ENCODE results near the gene SLC12A7. TPM values are rescaled to one million over a fixed set of nuclear protein-coding genes. Genes with fewer than 3 reads are reported as not detected.
"Not testable (repeated sequence)": the region's sequence is repeated elsewhere in the genome, so short reads cannot be mapped to it uniquely, and the experiment has no call there.

Gene SLC12A7
- total RNA-seq, 2 experiments from 2014 or later = 102 to 120 TPM

- H3K27me3 Mint-ChIP-seq = peaks cover 6% of the 10 kb centered on the region
- CTCF ChIA-PET = interaction anchor here (0.6 to 2.0 kb wide), 2 partner anchors 15 to 1040 kb away, joined by 4 read pairs; no protein-coding TSS in a partner anchor
- no peak overlapping the region for H3K27ac Mint-ChIP-seq
- DNase-seq = no peak
- peaks cover 2% of the 10 kb centered on the region for H3K4me1 Mint-ChIP-seq
- H3K4me3 Mint-ChIP-seq = no peak overlapping the region
- H3K36me3 Mint-ChIP-seq (ENCODE audit: low read depth) = no peaks in the 10 kb centered on the region
- no peaks in the 10 kb centered on the region for H3K9me3 Mint-ChIP-seq
- POLR2A ChIA-PET = no interaction called here
Observed at GRCh38 chr5:1129711-1130055, 17.8 kb upstream of the SLC12A7 start.

DNA sequence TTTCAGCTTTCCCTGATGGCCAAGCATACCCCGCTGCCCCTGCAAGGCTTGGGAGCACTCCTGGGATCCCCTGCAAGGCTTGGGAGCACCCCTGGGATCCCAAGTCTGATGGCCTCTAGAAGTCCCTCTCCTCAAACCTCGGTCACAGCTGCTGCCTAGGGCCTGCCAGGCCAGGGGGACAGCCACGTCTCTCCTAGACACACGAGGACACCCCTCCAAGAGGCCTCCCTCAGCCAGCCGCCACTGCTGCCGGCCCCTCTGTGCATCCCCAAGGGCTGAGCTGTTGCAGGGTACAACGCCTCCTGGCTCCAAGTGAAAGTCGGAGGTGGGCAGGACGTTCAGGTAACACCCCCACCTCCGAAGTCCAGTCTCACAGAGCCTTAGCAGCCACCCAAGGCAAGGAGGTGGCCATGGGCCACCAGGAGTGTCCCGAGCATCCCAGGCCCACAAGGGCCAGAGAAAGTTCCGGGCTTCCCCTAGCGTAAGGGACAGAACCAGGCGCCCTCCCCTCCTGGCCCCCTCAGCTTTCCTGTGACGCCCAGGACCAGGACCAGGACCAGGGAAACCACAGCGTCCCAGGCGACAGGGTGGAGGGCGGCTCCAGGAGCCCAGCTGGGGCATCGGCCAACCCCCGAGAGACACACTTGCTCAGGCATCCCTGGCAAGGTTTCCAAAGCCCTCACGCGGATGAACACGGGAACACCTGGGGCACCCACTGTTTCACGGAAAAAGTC, 17.3 kb upstream of the SLC12A7 start:
- no peak overlapping the region for H3K4me3 Mint-ChIP-seq
- H3K27me3 Mint-ChIP-seq = peaks cover 6% of the 10 kb centered on the region
- H3K36me3 Mint-ChIP-seq (ENCODE audit: low read depth) = no peaks in the 10 kb centered on the region
- DNase-seq = no peak
- CTCF ChIA-PET = interaction anchor here (1.5 to 2.0 kb wide), 2 partner anchors 15 to 24 kb away, joined by 4 read pairs; no protein-coding TSS in a partner anchor
- no peaks in the 10 kb centered on the region for H3K9me3 Mint-ChIP-seq
- POLR2A ChIA-PET = no interaction called here
- no peak overlapping the region for H3K27ac Mint-ChIP-seq
- H3K4me1 Mint-ChIP-seq = no peaks in the 10 kb centered on the region

GRCh38 chr5:1127959-1128785, 16.3 kb upstream of the SLC12A7 start:
- POLR2A ChIA-PET = no interaction called here
- Mint-ChIP-seq H3K27ac (no peak overlapping the region), H3K4me1 (no peaks in the 10 kb centered on the region), H3K27me3 (peaks cover 6% of the 10 kb centered on the region), H3K9me3 (no peaks in the 10 kb centered on the region), H3K36me3 (ENCODE audit: low read depth) (no peaks in the 10 kb centered on the region), H3K4me3 (no peak overlapping the region)
- DNase-seq = no peak
- CTCF ChIA-PET = interaction anchor here (1.5 to 2.0 kb wide), 2 partner anchors 14 to 25 kb away, joined by 4 read pairs; no protein-coding TSS in a partner anchor

- CTCF ChIA-PET = interaction anchor here (0.6 to 0.7 kb wide), 3 partner anchors 10 to 536 kb away, joined by 3 read pairs; no protein-coding TSS in a partner anchor
- H3K27me3 Mint-ChIP-seq; H3K9me3 Mint-ChIP-seq; H3K36me3 Mint-ChIP-seq (ENCODE audit: low read depth); H3K4me1 Mint-ChIP-seq; POLR2A ChIA-PET; H3K27ac Mint-ChIP-seq; DNase-seq; H3K4me3 Mint-ChIP-seq: not testable (repeated sequence)
Observed at GRCh38 chr5:1125695-1126094, 13.8 kb upstream of the SLC12A7 start.

- peaks cover 6% of the 10 kb centered on the region for H3K27me3 Mint-ChIP-seq
- ChIA-PET POLR2A (no interaction called here), CTCF (interaction anchor here (0.8 to 1.3 kb wide), 2 partner anchors 49 to 168 kb away, joined by 3 to 4 read pairs; no protein-coding TSS in a partner anchor)
- H3K9me3 Mint-ChIP-seq = no peaks in the 10 kb centered on the region
- H3K36me3 Mint-ChIP-seq (ENCODE audit: low read depth) = no peaks in the 10 kb centered on the region
- no peak for DNase-seq
- H3K4me3 Mint-ChIP-seq = no peak overlapping the region
- no peak overlapping the region for H3K27ac Mint-ChIP-seq
- no peaks in the 10 kb centered on the region for H3K4me1 Mint-ChIP-seq
Observed at GRCh38 chr5:1125030-1125357, 13.1 kb upstream of the SLC12A7 start.

- Mint-ChIP-seq H3K36me3 (ENCODE audit: low read depth) (no peaks in the 10 kb centered on the region), H3K9me3 (no peaks in the 10 kb centered on the region), H3K4me1 (no peaks in the 10 kb centered on the region), H3K27ac (no peak overlapping the region), H3K4me3 (no peak overlapping the region), H3K27me3 (peaks cover 6% of the 10 kb centered on the region)
- DNase-seq = no peak
- ChIA-PET POLR2A (no interaction called here), CTCF (interaction anchor here (0.8 to 1.3 kb wide), 3 partner anchors 25 to 167 kb away, joined by 3 to 4 read pairs (median 3); no protein-coding TSS in a partner anchor)
Observed at GRCh38 chr5:1124205-1125029, 12.6 kb upstream of the SLC12A7 start.

- Mint-ChIP-seq H3K27ac (no peak overlapping the region), H3K4me1 (no peaks in the 10 kb centered on the region), H3K4me3 (no peak overlapping the region), H3K27me3 (peaks cover 6% of the 10 kb centered on the region), H3K36me3 (ENCODE audit: low read depth) (no peaks in the 10 kb centered on the region), H3K9me3 (no peaks in the 10 kb centered on the region)
- DNase-seq = no peak
- POLR2A ChIA-PET = no interaction called here
- CTCF ChIA-PET = interaction anchor here (1.1 to 1.3 kb wide), 2 partner anchors 25 to 166 kb away, joined by 3 to 4 read pairs; no protein-coding TSS in a partner anchor
Observed at GRCh38 chr5:1123418-1124147, 11.7 kb upstream of the SLC12A7 start.

- POLR2A ChIA-PET = no interaction called here
- DNase-seq = no peak
- no peak overlapping the region for H3K27ac Mint-ChIP-seq
- peaks cover 2% of the 10 kb centered on the region for H3K4me1 Mint-ChIP-seq
- no peaks in the 10 kb centered on the region for H3K36me3 Mint-ChIP-seq (ENCODE audit: low read depth)
- H3K9me3 Mint-ChIP-seq = no peaks in the 10 kb centered on the region
- CTCF ChIA-PET = no interaction called here
- H3K4me3 Mint-ChIP-seq = no peak overlapping the region
- H3K27me3 Mint-ChIP-seq = peaks cover 9% of the 10 kb centered on the region
Observed at GRCh38 chr5:1122511-1123294, 10.8 kb upstream of the SLC12A7 start.

- H3K4me3 Mint-ChIP-seq = no peak overlapping the region
- no peak overlapping the region for H3K27ac Mint-ChIP-seq
- H3K36me3 Mint-ChIP-seq (ENCODE audit: low read depth) = no peaks in the 10 kb centered on the region
- DNase-seq = no peak
- POLR2A ChIA-PET = no interaction called here
- H3K9me3 Mint-ChIP-seq = no peaks in the 10 kb centered on the region
- peaks cover 2% of the 10 kb centered on the region for H3K4me1 Mint-ChIP-seq
- peaks cover 9% of the 10 kb centered on the region for H3K27me3 Mint-ChIP-seq
- CTCF ChIA-PET = no interaction called here
Observed at GRCh38 chr5:1121891-1122290, 10.0 kb upstream of the SLC12A7 start.

DNA sequence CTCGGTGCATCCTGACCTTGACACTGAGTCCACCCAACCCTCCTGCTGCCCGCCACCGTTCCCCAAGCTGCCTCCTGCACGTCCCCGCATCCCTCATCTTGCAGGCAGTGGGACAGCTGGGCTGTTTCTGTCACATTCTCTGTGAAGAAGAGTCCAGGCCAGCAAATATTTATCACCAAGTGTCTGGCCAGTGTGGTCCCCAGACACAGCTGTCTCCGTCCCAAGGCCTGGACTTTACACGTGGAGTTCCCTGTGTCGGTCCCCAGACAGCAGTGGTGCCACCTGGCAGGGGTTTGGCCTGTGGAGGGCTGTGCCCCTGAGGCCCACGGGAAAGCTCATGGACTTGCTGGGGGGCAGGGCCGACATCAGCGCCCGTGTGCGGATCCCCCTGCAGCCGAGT, 9.2 kb upstream of the SLC12A7 start:
- H3K4me1 Mint-ChIP-seq = peaks cover 2% of the 10 kb centered on the region
- CTCF ChIA-PET = interaction anchor here (1.5 kb wide), 1 partner anchor 19 kb away, joined by 4 read pairs; no protein-coding TSS in a partner anchor

GRCh38 chr5:1120236-1120999, 8.6 kb upstream of the SLC12A7 start:
- POLR2A ChIA-PET = no interaction called here
- no peak for DNase-seq
- Mint-ChIP-seq H3K4me3 (no peak overlapping the region), H3K4me1 (peaks cover 2% of the 10 kb centered on the region), H3K27ac (no peak overlapping the region), H3K9me3 (no peaks in the 10 kb centered on the region), H3K36me3 (ENCODE audit: low read depth) (no peaks in the 10 kb centered on the region), H3K27me3 (peaks cover 9% of the 10 kb centered on the region)
- CTCF ChIA-PET = interaction anchor here (1.5 kb wide), 1 partner anchor 20 kb away, joined by 4 read pairs; no protein-coding TSS in a partner anchor

More for the DNA sequence above, 9.2 kb upstream of the SLC12A7 start:
- no peak overlapping the region for H3K4me3 Mint-ChIP-seq
- peaks cover 9% of the 10 kb centered on the region for H3K27me3 Mint-ChIP-seq
- no peaks in the 10 kb centered on the region for H3K36me3 Mint-ChIP-seq (ENCODE audit: low read depth)
- POLR2A ChIA-PET = no interaction called here
- DNase-seq = no peak
- H3K27ac Mint-ChIP-seq = no peak overlapping the region
- H3K9me3 Mint-ChIP-seq = no peaks in the 10 kb centered on the region
